NT2/D1 (cell line): ENCODE measurements around the gene FBXL4.

Experiments used
- DNase-seq: peaks from one replicate; pipeline ENCODE4 v3.0.0-alpha.2; 2011; ENCODE audit warnings: low read depth, low spot score
- H3K27me3 ChIP-seq: 2 replicates; pipeline ENCODE4 v1.6.0; 2011; ENCODE audit warnings: mild to moderate bottlenecking; ENCODE audit not compliant: insufficient read length, insufficient read depth
- H3K36me3 ChIP-seq: 2 replicates; pipeline ENCODE4 v1.6.1; 2011; ENCODE audit warnings: mild to moderate bottlenecking, low read length, mixed read lengths; ENCODE audit not compliant: insufficient read depth, insufficient read length
- H3K4me1 ChIP-seq: 2 replicates; pipeline ENCODE4 v1.5.1; 2011; ENCODE audit not compliant: insufficient read depth, insufficient read length
- H3K4me3 ChIP-seq: 2 replicates; pipeline ENCODE4 v1.5.1; 2011; ENCODE audit warnings: low read depth; ENCODE audit not compliant: insufficient read length
- H3K9ac ChIP-seq: 2 replicates; pipeline ENCODE4 v1.6.0; 2011; ENCODE audit warnings: low read depth; ENCODE audit not compliant: insufficient read length
- H3K9me3 ChIP-seq: 2 replicates; pipeline ENCODE4 v1.5.1; 2011; ENCODE audit warnings: mild to moderate bottlenecking, low read length; ENCODE audit not compliant: insufficient read depth
- SUZ12 ChIP-seq: IDR thresholded peaks from 2 replicates; pipeline ENCODE4 v1.6.1; 2011; ENCODE audit not compliant: insufficient read length, insufficient read depth; ENCODE audit errors: extremely low read depth
- YY1 ChIP-seq: IDR thresholded peaks from 2 replicates; pipeline ENCODE4 v1.6.1; 2011; ENCODE audit not compliant: insufficient read length, insufficient read depth
- ZNF274 ChIP-seq: IDR thresholded peaks from 2 replicates; pipeline ENCODE4 v1.6.1; 2011; ENCODE audit warnings: mild to moderate bottlenecking, low read depth, low read length

The FBXL4 gene

DNA sequence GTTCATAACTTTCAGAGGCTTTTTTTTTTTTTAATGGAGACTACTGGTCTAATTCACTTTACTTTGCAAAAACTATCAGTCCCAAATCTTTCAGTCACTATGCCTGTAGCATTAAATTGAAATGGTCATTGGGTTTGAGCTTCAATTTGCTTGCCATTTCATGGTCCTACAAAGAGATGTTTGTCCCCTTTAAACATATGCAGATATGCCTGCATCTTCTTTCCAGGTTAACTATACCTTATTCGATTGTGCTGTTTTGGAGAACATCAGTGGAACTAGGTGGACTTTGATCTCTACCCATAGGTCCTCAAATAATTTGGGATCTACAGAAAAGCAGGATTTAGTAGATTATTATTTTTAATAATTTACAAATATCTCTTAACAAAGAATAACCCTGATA is 108.8 kb downstream of the FBXL4 start:
- Histone ChIP-seq H3K9me3 (no peaks in the 10 kb centered on the region), H3K4me3 (no peak overlapping the region), H3K9ac (no peak overlapping the region), H3K4me1 (peaks cover 5% of the 10 kb centered on the region), H3K27me3 (peaks cover 91% of the 10 kb centered on the region), H3K36me3 (no peaks in the 10 kb centered on the region)
- no peak for DNase-seq
- TF ChIP-seq YY1 (no peak), ZNF274 (no peak), SUZ12 (no peak)

DNA sequence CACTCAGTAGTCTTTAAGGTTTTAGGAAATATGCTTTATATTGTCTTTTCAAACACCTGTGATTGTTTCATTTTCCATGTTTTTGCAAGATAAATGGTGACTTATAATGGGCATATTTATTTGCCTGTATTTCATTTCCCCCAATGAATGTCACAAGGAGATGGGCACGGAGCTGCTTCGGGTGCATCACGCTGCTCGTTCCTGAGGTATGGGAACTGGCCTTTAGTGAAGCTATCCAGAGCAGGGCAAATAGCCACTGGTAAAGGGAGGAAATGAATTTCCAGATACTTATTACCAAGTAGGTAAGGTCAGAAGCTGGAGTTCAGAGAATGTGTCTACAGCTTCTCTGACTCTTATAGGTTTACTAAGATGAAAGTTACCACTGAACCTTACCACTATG is 109.7 kb downstream of the FBXL4 start:
- no peak for DNase-seq
- H3K27me3 ChIP-seq, result peaks cover 91% of the 10 kb centered on the region
- H3K9me3 ChIP-seq, result no peaks in the 10 kb centered on the region
- H3K9ac ChIP-seq, result no peak overlapping the region
- H3K4me1 ChIP-seq, result peaks cover 6% of the 10 kb centered on the region
- H3K4me3 ChIP-seq, result no peak overlapping the region
- no peak for TF ChIP-seq ZNF274
- no peak for TF ChIP-seq YY1
- TF ChIP-seq SUZ12, result no peak
- H3K36me3 ChIP-seq, result no peaks in the 10 kb centered on the region

DNA sequence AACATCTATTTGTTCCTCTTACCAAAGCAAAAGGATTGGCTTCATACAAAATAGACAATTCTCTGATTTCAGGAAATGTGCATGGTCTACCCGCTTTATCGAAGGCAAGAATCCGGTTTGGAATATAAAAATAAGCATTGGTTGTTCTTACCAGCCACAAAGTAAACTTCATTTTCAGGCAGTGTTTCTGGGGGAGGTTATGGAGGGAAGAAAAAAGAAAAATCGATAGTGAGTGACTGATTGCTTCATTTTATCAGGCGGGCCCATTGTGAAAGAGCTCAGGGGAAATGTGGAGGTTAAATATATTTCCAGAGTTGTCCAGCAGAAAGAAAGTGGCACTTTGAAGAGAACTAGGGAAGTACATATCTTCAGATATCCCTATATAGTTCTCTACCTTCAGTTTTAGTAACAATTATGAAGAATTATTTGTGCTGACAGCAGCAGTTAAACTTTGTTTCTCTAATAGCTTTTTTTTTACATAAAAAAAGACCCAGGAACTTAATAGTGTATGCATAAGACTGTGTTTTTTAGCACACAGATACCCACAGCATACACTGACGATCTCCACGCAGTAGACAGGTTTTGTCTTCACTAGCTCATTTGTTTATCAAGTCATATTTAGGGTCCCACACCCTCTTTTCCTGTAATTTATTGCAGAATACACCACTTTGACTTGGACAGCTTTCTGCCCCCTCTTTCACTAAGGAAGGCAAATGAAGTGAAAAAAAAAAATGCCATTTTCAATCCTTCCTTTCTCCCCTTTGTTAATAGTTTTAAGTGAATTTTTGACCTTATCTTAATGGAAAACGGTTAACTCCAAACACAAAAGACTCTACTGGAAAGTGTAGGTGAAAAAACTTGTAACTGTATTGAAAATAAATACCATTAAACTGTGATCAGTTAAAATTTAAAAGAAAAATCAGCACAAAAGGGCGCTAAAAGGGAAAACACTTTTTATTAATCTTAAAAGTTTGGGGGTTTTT is 110.5 kb downstream of the FBXL4 start:
- no peak overlapping the region for H3K9ac ChIP-seq
- TF ChIP-seq YY1 (no peak), SUZ12 (no peak)
- H3K36me3 ChIP-seq, result no peaks in the 10 kb centered on the region
- no peaks in the 10 kb centered on the region for H3K9me3 ChIP-seq
- H3K4me3 ChIP-seq, result no peak overlapping the region
- H3K27me3 ChIP-seq, result peaks cover 91% of the 10 kb centered on the region
- peaks cover 6% of the 10 kb centered on the region for H3K4me1 ChIP-seq
- no peak for DNase-seq

DNA sequence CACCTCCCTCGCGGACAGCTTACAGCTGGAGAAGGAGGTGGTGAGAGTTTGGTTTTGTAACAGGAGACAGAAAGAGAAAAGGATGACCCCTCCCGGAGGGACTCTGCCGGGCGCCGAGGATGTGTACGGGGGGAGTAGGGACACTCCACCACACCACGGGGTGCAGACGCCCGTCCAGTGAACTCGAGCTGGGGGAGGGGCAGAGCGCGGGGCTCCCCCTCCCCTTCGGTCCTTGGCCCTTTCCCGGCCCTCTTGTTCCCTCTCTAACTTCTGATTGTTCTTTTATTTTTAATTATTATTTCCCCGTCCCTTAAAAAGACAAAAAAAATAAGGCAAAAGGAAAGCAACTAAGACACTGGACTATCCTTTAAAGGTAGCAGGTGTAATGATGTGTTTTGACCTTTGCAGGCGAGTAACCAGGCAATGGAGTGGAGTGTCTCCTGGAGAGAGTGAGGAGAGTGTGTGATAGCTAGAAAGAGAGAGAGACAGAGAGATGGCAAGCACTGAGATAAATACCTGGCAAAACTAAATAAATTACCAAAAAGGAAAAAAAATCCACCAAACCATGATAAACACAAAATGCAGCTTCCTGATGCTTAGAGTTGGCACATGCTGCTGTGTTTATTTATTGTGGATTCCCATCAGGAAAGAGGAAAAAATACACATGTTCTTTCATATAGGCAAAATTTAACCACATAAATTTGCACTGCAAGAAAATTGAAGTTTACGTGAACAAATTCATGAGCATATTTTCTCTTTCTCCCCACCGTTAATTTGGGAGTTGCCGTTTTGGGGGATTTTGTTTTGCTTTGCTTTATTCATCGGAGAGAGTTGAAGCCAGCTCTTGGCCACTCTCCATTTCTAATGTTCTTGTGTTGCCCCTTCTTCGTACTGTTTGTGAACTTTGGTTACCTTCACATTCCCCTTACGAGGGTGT is 111.5 kb downstream of the FBXL4 start:
- H3K4me1 ChIP-seq, result peaks cover 8% of the 10 kb centered on the region
- no peak overlapping the region for H3K9ac ChIP-seq
- H3K36me3 ChIP-seq, result no peaks in the 10 kb centered on the region
- DNase-seq, result no peak
- H3K9me3 ChIP-seq, result no peaks in the 10 kb centered on the region
- peaks cover 91% of the 10 kb centered on the region for H3K27me3 ChIP-seq
- TF ChIP-seq YY1, result no peak
- no peak for TF ChIP-seq ZNF274
- no peak for TF ChIP-seq SUZ12
- peak overlapping the region; percentile 40 for H3K4me3 ChIP-seq

DNA sequence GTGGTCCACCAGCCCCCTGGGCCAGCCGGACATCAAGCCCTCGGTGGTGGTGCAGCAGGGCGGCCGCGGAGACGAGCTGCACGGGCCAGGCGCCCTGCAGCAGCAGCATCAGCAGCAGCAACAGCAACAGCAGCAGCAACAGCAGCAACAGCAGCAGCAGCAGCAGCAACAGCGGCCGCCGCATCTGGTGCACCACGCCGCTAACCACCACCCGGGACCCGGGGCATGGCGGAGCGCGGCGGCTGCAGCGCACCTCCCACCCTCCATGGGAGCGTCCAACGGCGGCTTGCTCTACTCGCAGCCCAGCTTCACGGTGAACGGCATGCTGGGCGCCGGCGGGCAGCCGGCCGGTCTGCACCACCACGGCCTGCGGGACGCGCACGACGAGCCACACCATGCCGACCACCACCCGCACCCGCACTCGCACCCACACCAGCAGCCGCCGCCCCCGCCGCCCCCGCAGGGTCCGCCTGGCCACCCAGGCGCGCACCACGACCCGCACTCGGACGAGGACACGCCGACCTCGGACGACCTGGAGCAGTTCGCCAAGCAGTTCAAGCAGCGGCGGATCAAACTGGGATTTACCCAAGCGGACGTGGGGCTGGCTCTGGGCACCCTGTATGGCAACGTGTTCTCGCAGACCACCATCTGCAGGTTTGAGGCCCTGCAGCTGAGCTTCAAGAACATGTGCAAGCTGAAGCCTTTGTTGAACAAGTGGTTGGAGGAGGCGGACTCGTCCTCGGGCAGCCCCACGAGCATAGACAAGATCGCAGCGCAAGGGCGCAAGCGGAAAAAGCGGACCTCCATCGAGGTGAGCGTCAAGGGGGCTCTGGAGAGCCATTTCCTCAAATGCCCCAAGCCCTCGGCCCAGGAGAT is 112.4 kb downstream of the FBXL4 start:
- TF ChIP-seq ZNF274 (no peak), SUZ12 (no peak), YY1 (no peak)
- DNase-seq, result no peak
- Histone ChIP-seq H3K27me3 (peaks cover 91% of the 10 kb centered on the region), H3K36me3 (no peaks in the 10 kb centered on the region), H3K9ac (no peak overlapping the region), H3K4me1 (peaks cover 10% of the 10 kb centered on the region), H3K4me3 (peak overlapping the region; percentile 40), H3K9me3 (no peaks in the 10 kb centered on the region)

DNA sequence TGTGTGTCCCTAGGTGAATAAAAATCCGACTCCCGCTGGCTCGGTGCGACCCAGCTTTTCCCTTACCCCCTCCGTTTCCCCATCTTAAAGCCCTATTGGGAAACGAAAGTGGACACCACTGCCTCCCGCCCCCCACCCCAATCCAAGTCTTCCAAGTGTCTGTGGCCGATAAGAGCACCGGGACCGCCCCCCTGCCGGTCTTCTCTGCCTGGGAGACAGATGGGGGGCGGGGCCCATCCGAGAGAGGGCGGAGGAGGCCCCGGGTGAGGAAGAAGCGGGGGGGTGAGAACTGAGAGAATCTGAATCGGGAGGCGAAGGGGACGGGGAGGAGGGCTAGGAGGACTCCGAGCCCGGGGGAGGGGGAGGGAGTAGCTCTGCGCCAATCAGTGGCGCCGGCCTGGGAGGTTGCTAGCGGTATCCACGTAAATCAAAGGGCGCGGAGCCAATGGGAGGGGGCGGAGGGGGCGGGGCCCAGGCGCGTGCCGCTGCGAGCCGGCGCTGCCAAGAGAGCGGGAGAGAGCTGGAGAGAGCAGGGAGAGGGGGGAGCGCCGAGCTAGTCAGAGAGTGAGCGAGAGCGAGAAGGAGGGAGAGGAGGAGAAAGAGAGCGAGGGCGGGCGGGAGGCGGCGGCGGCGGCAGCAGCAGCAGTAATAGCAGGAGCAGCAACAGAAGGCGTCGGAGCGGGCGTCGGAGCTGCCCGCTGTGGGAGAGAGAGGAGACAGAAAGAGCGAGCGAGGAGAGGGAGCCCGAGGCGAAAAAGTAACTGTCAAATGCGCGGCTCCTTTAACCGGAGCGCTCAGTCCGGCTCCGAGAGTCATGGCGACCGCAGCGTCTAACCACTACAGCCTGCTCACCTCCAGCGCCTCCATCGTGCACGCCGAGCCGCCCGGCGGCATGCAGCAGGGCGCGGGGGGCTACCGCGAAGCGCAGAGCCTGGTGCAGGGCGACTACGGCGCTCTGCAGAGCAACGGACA is 113.4 kb downstream of the FBXL4 start, which contains the start of gene POU3F2:
Gene POU3F2, plus strand, starts transcription at position 515 of the 972 bp plus-strand sequence. Its CDS starts 300 bp downstream, at position 815.
- Histone ChIP-seq H3K9ac (peak within 1 kb of the TSS; percentile 36), H3K36me3 (no peaks in the 10 kb centered on the region), H3K4me3 (peak within 1 kb of the TSS; percentile 53), H3K4me1 (peaks cover 10% of the 10 kb centered on the region), H3K9me3 (no peaks in the 10 kb centered on the region), H3K27me3 (peaks cover 91% of the 10 kb centered on the region)
- TF ChIP-seq YY1 (no peak), SUZ12 (no peak), ZNF274 (no peak)
- DNase-seq, result peak; percentile 84
